NCI-H2196 treated with DMSO at 0.1 percent for 48 hours (cell line): ENCODE measurements around the gene EZH2.

ENCODE experiments used
- DNase-seq: peaks from one replicate; lab custom pipeline; 2025; ENCODE audit not compliant: unreplicated experiment; lab: John Stamatoyannopoulos, UW

EZH2 gene

DNA sequence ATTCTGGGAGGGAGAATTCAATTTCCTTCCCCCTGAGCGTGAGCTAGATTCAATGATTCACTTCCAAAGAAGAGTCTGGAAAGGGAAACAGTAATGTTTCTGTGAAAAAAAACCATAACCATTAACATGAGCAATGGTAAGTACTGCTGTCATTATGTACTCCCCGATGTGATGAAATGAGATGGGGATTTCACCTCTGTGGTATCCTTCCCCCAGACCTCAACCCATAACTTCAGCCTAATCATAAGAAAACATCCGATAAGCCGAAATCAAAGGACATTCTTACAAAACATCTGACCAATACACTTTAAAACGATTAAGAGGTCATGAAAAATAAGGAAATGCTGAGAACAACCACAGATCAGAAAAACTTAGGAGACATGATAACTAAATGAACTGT is 27.2 kb downstream of the EZH2 start:
- DNase-seq, result no peak

DNA sequence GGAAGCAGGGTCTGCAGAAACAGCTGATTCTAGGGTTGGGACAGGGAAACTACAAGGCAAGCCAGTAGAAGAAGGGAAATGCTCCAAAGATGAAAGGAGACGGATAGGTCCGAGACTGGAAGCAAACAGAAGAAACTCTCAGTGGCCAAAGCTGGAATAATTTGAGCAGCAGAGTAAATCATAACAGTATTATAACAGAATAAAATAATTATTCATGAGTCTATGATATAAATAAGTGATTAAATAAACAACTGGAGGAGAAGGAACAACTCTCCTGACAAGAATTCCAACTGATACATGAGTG is 27.6 kb downstream of the EZH2 start:
- DNase-seq, result no peak

DNA sequence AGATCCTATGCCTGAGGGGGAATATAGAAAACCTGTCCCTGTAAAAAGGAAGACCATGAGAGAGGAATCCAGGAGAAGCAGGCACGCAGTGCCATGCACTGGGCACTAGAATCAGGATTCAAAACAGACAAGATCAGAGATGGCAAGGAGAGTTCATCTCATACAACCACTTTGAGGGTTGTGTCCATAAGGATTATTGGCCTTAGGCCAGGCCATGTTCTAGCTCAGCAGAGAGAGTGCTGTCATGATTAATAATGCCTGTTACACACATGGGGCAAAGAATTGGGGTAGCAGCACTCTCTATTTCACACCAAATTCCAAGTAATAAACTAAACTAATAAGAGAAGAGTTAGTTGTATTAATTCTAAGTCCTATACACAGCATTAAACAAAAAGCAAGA is 29.1 kb downstream of the EZH2 start:
- DNase-seq, result no peak

DNA sequence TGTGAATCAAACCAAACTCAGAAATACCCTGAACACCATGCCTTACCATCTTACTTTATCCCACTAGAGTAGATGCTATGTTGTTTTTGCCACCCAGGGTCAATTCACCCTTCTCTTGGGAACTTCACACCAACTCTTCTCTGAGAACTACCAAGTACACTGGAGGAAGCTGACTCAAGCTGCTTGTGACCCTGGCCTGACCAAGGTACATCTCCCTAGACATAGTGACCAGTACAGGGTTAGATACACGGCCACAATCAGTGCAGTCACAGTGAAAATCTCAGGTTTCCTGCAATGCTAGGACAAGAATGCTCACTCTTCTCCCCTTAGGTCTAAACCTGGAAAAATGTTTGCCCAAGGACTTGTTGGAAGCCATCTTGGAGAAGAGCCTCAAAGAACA is 31.8 kb downstream of the EZH2 start:
- no peak for DNase-seq

DNA sequence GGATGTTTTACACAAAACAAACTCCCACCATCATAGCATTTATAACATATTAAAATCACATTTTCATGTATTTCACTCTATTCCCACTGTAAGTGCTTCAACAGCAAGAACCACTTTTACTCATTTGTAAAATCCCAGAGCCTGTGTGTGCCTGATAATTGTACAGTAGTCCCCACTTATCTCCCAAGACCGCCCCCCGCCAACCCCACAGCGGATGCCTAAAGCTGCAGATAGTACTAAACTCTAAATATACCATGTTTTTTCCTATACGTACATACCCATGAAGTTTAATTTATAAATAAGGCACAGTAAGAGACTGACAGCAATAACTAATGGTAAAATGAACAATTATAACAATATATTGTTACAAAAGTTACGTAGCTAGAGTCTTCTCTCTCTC is 33.5 kb downstream of the EZH2 start:
- no peak for DNase-seq

DNA sequence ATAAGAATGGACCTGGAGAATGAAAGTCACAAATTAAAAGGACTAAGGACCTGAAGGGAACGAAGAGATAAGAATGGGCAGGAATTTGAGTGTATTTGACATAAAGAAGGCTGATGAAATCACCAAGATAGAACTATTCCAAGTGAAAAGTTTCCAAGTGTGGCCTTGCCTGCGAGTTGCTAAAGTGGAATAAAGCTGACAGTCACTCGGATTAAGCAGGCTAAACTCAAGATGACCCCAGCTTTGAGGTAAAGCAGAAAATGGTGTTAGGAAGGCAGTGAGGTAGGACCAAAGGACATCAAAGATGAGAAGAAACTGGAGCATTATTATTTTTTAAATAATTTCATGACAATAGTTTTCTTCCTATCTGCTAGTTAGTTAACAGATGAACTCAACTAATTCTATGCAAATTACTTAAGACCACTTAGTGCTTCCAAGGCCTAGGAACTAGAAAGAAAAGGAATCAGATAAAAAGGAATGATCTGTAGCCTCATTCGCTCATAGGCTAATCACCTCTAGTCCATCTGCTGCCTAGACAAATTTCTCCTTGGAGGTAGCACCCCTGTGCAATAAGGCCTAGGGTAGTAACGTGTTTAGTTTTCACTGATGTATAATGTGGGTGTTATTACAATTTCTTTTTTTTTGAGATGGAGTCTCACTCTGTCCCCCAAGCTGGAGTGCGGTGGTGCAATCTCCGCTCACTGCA is 34.5 kb downstream of the EZH2 start:
- no peak for DNase-seq

DNA sequence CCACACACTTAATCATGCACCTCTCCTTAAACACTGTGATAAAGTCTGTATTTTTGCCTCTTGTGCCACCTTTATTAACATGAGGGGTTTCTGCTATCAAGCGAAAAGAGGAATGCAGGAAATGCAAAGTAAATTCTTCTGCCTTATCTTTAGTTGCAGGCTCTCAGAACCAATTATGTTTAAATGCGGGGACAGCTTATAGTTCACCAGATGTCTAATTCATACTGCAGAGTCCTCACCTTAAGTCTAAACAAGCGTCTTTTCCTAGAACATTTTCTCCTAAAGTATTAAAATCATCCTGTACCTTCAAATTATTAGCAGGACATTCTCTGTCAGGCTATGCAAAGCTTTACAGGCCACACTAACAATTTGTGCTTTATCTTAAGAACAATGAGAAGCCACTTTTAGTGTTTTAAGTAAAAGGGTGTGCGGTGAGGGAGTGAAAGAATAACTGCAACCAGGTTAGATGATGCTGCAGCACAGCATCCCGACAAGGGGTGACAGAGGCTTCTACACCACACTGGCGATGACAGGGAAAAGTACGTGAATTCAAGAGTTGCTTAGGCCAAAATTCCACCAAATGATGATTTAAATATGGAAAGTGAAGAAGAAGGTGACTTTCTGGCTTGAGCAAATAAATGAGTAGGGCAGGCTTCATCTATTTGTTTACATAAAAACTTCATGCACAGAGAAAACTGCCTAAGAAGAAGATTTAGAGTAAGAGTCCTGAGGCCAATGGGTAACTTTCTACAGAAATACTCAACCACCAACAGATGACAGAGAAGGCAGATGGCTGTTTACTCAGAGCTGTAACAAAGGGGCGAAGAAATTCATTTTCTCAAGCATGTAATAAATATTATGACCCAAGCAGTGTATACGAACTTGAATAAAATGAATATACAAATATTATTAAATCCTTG is 36.0 kb downstream of the EZH2 start:
- DNase-seq, result no peak

DNA sequence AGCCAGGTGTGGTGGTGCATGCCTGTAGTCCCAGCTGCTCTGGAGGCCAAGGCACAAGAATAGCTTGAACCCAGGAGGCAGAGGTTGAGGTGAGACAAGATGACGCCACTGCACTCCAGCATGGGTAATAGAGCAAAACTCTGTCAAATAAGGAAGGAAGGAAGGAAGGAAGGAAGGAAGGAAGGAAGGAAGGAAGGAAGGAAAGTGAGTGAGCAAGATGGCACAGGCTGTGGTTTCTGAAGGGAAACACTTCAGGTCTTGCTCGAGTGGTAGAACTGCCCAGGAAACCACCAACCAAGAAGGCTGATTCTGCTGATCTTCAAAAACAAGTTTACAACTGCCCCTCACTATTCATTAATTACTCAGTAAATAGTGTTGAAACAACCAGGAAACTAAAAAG is 45.2 kb downstream of the EZH2 start:
- no peak for DNase-seq

DNA sequence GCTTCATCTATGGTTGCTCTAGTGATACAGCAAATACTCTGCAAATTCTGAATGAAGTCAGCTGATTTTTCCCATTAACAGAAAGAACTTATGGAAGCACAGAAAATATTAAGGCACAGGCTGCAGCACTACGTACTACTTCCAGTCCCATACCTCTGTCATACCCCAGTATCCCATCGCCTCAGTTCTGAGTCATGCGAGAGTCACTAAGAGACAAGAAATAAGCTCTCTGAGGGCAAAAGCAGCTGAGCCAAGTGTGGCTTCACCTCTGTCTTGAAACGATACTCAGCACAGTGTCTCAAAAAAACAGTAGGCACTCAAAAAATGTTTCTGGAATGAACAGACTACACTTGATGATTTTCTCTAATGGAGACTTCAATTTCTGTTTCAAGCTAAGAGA is 48.2 kb downstream of the EZH2 start:
- DNase-seq, result no peak

DNA sequence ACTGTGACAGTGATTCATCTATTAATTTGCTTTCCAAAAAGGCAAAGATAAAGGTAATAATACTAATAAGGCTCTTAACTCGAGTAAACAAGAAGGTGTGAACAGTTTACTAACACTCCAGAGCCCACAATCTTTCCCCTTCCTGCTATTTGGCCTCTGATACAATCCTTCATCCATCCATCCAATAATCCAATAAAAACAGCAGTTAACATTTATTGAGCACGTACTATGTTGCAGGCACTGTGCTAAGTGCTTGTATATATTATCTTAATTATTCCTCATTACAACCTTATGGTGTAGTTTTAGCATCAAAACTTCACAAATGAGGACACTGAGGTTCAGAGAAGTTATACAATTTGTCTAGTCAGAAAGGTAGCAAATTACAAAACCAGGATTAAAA is 49.5 kb downstream of the EZH2 start:
- no peak for DNase-seq

DNA sequence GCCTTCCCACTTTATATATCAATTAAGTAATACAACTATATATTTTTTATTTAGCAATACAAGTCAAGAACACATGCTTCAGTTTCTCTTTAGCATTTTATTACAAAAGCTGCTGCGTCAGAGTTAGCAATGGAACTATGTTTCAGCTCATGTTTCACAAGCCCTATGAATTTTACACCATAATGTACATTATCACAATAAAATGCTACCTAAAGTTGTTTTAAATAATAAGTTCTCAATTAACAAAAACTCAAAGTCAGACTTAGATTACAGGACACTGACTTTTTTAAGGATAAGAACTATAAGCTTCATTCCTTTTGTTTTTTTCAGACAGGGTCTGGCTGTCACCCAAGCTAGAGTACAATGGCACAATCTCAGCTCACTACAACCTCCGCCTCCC is 52.3 kb downstream of the EZH2 start:
- DNase-seq, result no peak

DNA sequence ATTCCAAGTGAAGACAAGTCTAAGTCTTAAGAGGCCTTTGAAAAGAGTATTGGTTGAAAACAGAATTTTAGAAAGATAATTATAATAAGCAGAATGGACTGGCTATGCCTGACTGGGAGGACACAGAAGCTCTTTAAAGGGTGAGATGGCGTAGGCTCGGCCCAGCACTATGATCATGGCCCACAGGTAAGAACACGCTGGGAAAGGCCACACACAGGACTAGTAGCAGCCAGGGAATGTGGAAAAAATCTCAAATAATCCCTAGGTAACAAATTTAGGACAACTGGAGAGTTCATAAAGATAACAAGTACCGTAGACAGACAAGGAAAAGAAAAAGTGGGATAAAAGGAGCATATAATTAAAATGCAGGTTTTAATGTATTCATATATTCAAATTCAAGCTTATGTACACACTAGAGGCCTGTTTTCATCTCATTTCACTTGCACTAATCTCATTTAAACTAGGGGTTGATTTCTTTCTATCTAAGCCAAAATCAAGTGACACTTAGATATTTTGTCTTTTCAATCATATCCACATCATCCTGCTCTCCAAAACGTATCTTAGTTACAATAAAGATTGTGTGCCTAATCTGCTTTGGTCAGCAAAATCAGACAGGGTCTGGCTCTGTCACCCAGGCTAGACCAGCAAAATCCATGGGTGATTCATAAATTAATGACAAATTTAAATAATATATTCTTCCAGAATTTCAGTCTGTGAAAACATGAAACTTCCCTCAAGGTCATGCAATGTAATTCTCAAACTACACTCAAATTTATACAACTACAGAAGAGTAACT is 53.0 kb downstream of the EZH2 start:
- DNase-seq, result no peak

DNA sequence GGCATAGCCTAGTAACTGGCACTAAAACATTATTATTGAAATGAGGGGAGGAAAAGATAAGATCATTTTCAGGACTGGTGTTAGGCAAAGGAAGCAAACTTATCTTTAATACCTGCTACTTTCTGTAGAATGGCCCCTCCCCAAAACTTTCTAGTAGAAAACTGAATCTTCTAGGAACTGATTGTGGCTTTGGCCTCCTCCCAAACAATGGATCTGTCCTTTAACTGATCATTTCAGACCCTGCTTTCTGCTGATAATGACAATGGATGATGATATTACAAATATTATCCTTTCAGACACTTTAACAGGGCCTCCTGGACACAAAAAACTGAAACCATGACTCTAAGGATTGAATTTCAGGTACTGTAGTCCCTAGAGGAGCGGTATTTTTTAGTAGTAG is 55.1 kb downstream of the EZH2 start:
- no peak for DNase-seq

DNA sequence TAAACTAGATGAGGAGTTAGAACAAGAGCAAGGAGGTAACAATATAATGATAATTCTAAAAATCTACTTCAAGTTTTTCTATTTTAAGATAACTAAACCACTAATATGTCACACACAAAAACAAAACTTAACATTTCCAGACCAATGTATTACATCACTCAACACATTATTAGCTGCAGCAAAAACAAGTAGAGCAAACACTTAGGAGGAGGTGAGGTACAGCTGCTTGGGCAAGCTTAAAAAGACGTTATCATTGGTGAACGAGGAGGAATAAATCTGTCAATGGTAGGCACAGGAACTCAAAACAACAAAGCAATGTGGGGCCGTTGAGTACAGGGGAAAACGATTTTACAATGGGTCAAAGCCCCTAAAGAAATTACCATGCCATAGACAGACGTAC is 58.8 kb downstream of the EZH2 start:
- no peak for DNase-seq

DNA sequence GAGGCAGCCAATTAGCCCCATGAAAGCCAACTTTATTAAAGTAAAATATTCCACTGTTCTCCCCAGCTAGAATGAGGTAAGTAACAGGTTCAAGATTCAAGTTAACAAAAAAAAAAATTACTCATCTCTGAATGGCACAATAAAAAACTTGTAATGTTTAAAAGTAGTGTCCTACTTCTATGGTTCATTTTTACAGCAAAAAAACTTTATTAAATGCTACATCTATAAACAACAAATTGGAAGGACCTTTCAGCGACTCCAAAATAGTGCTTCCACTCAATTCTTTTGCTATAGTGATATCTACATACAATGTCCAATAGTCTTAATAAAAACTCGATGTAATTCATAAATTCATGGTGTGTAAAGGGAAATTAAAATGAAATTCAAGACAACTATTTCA is 59.2 kb downstream of the EZH2 start:
- DNase-seq, result no peak

DNA sequence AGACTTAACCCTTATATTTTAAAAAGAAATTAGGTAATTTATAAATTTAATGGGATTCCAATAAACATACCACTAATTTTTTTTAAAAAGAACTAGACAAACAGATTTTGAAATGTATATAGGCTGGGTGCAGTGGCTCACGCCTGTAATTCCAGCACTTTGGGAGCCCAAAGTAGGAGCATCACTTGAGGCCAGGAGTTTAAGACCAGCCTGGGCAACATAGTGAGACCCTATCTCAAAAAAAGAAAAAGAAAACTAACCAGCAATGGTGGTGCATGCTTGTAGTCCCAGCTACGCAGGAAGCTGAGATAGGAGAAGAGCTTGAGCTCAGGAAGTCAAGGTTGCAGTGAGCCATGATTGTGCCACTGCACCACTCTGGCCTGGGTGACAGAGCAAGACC is 62.7 kb downstream of the EZH2 start:
- DNase-seq, result no peak

DNA sequence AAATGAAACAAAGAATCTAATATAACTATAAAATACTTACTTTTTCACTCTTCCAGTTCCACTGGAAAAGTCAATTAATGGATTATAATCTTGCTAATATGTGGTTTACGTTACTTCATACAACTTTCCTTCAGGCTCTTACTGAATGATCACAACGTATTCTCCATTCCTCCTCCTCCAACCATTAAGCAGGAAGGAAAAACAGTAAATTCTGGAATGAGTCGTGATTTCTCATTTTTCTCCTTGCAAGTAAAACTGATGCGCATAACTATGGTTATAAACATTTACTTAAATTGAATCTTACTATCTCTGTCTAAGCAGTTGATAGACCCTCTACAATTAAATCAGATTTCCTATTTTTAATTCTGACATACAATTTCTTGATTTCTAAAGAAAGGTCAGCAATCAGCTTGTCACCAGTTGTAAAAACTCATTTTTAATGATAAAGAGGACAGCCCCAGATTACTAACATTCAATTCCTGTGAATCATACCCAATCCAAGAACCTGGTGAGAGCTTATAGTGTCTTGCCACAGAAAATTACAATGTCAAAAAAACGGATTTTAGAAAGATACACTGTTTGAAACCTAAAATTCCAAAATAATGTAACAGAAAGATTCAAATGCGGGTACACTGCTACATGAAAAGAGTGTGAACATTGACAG is 64.3 kb downstream of the EZH2 start:
- no peak for DNase-seq

DNA sequence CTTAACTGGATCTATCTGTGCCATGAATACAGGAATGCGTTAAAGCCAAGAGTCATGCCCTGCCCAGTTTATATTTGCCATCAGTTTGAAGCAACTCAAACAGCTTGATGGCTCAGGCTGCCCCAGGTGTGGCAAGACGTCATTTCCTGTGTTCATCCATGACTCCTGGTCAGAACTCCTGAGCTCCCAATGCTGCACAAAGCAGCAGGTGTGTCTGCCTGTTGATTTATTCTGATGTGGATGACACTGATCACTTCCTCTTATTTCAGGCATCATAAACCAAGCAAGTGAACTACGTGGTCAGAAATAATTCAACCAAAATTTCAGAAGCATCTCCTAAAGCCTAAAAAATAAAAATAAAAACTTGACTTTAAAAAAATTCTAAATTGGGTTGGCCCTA is 68.5 kb downstream of the EZH2 start:
- peak; percentile 28 for DNase-seq

DNA sequence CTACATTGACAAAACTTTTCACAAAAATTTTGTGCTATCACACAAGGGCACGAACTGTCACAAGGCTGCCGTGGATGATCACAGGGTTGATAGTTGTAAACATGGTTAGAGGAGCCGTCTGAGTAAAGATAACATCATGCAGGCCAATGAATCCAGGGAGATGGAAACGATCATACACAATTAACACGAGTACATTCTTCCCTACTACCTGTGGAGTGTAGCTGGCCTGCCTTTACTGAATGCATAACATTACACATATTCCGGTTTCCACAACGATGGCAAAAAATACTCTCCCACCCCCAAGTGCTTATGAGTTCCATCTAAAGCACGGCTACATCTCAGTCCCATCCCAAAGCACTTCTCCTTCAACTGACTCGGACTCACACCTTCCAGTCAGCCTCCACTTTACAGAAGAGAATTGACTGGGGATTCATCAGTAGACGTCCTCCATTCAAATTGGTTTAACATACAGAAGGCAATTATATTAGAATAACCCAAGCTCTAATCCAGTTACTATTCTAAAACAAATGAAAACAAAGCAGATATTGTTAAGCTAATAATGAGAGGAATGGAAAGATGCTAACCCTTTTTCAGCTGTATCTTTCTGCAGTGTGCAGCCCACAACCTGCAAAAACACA is 69.0 kb downstream of the EZH2 start:
- DNase-seq, result no peak

DNA sequence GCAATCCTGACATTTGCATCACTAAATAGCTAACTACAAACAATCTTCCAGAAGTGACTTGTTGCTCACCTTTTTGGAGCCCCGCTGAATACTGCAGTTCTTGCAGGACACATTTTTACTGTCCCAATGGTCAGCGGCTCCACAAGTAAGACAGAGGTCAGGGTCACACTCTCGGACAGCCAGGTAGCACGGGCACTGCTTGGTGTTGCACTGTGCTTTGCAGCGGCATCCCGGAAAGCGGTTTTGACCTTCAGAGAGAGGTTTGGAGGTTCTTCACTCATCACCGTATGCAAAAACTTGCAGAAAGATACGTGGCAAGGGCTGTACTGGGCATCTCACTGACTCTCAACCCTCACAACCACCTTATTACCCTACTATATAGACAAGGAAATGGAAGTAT is 70.2 kb downstream of the EZH2 start:
- DNase-seq, result no peak

DNA sequence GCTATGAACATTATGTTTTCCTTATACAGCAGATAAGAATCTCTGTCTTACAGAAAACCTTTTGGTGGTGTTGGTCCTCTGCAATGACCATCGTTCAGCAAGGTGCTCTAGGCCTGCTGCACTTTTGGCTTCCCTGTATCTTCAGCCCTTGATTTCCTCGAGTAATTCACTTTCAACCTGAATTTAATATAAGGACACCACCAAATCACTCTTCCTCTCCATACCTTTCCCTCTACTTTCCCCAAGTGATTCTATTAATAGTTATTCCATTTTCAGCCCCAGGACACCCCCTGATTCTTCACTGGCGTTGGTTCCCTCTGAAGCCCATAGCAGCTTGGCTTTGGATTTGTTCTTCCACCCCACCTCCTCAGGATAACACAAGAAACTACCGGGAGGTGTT is 72.2 kb downstream of the EZH2 start:
- no peak for DNase-seq
